ENCODE data around the gene TRIB2. TPM values are rescaled to one million over a fixed set of nuclear protein-coding genes. Genes with fewer than 3 reads are reported as not detected.

The TRIB2 gene
- 0.31 to 0.50 TPM (median 0.37 TPM) in 5 replicates for total RNA-seq (2022; extraction: Qiagen RNA extraction)

DNA sequence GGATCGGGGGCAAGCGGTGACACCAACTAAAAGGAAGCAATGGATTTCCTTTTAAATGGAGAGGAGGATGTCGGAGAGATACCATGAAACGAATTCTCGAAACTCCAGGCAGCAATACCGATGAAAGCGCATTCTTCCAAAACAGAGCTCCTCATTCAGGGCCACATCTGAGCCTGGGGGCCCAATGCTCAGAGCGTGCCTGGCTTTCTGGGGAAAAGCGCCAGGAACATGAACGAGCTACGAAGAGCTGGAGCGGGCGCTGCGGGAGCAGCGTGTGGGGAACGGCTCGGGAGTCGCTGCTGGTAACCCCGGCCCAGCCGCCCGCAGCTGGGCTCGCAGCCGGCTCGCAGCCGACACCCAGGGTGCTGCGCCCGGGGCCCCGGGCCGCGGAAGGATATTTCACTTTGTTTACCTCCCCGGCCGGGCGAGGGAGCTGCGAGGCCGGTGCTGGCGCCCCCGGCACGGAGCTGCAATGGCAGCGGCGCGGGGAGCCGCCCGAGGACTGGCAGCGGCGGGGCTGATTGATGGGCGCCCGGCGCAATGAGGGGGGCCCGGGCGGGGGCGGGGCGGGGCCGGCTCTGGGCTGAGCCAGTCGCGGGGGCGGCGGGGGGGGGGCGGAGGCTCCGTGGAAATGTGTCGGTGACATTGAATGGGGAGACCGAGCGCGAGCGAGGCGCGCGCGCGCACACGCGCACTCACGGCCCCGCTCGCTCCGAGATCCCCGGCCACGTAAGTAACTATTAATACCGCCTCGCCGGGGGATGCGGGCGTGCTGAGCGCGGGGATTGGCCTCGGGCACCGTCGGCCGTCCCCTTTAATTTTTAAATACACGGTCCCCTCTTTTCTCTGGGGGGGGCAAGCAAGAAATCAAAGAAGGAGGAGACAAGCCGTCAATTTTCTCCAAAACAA, at the start of gene TRIB2:
TSS of gene TRIB2 (plus strand) at position 655 of the 909 bp plus-strand sequence. CDS start 1,372 bp downstream, outside the sequence.

